Measurements from ENCODE around the gene PUS1. TPM values are rescaled to one million over a fixed set of nuclear protein-coding genes. Genes with fewer than 3 reads are reported as not detected.

PUS1 gene
- total RNA-seq, 1 experiment from 2014 or later, result 117 TPM

DNA sequence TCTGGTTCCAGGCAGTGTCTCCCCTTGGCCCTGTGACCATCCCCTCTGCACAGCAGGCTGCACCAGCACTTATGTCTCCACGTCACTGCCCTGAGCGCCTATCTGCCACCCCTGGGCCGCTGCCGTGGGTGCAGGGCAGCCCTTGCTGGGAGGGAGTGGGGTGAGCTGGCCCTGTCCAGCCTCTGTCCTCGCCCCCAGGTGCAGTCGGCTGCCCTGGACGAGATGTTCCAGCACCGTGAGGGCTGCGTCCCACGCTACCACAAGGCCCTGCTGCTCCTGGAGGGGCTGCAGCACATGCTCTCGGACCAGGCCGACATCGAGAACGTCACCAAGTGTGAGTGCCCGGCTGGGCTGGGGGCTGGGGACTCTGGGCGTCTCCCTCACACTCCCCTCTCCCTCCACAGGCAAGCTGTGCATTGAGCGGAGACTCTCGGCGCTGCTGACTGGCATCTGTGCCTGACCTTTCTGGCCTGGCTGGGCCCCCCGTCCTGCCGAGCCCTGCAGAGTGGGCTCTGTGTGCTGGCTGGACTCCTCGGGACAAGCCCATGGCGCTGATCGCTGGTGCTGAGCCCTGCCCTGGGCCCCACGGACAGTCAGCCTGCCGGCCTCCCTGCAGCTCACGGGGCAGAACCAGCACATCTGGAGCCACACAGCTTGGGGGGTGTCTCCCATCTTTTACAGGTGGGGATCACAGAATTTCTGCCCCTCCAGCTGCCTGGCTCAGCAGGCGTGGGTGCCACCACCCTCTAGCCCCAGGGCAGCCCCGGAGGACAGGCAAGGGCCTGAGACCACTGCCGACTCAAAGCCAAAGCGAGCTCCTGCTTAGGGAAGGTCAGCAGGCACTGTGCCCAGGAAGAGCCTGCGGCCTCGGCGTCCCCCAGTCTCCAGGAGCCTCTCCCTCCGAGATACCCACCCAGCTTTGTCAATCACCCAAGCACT is 7.9 kb upstream of the PUS1 start:
- no peaks in the 10 kb centered on the region for H4K20me1 ChIP-seq (ENCODE audit: control insufficient read depth, insufficient read depth, insufficient read length)
- H3K27ac ChIP-seq (ENCODE audit: insufficient read length, low read depth, low read length), result no peak overlapping the region
- DNase-seq, result no peak
- H3K4me2 ChIP-seq (ENCODE audit: insufficient read depth, insufficient read length, low read length), result no peak overlapping the region
- no peak overlapping the region for H2AFZ ChIP-seq (ENCODE audit: low read length)
- H3K23me2 ChIP-seq (ENCODE audit: insufficient read length, low read depth, low read length, poor library complexity, severe bottlenecking), result no peaks in the 10 kb centered on the region
- no peak overlapping the region for H3K18ac ChIP-seq (ENCODE audit: insufficient read length, low read depth, low read length)
- no peak overlapping the region for H3K56ac ChIP-seq (ENCODE audit: insufficient read length, low read depth, low read length)
- H4K91ac ChIP-seq (ENCODE audit: insufficient read length, low read depth, low read length), result no peak overlapping the region
- no peak overlapping the region for H2AK5ac ChIP-seq (ENCODE audit: insufficient read length, low read length)
- no peaks in the 10 kb centered on the region; a peak in 1 of 5 replicates for H3K9me3 Mint-ChIP-seq
- H3T11ph ChIP-seq (ENCODE audit: low read length), result no peak overlapping the region
- no peak overlapping the region for H3K27ac Mint-ChIP-seq
- no peak overlapping the region for H2BK5ac ChIP-seq (ENCODE audit: insufficient read length, low read length)
- H3K9me3 ChIP-seq (ENCODE audit: control insufficient read depth, low read depth, low read length), result no peaks in the 10 kb centered on the region
- peaks cover 6 to 35% (median 29%) of the 10 kb centered on the region in 3 experiments for H3K36me3 Mint-ChIP-seq (ENCODE audit: insufficient read depth in 1 of 3, low read depth in 3 of 3)
- no peak overlapping the region for H2BK12ac ChIP-seq (ENCODE audit: insufficient read length, low read depth, low read length)
- H3K79me1 ChIP-seq (ENCODE audit: insufficient read depth, low read depth, low read length, poor library complexity, severe bottlenecking), result no peaks in the 10 kb centered on the region
- no peaks in the 10 kb centered on the region for H3K4me1 Mint-ChIP-seq
- H3K4me3 Mint-ChIP-seq, result no peak overlapping the region
- H3K27me3 Mint-ChIP-seq (ENCODE audit: low read depth), result no peaks in the 10 kb centered on the region
- no peak overlapping the region for H3K4ac ChIP-seq (ENCODE audit: low read depth, low read length)
- H3K27me3 ChIP-seq (ENCODE audit: insufficient read depth, low read length), result no peaks in the 10 kb centered on the region
- H4K5ac ChIP-seq (ENCODE audit: insufficient read length, low read depth, low read length), result no peak overlapping the region
- H3K14ac ChIP-seq (ENCODE audit: insufficient read depth, low read length), result no peak overlapping the region
- no peak overlapping the region for H2BK20ac ChIP-seq (ENCODE audit: low read depth, low read length, poor library complexity, severe bottlenecking)
- H2BK120ac ChIP-seq (ENCODE audit: low read depth, low read length, poor library complexity, severe bottlenecking), result no peak overlapping the region
- no CpG with 5 or more reads among the region's 35 CpGs for WGBS (ENCODE audit: extremely low coverage, insufficient read length, low lambda C conversion rate)
- H4K8ac ChIP-seq (replicated peaks; ENCODE audit: insufficient read length, low read depth, low read length), result no peak overlapping the region
- no peaks in the 10 kb centered on the region for H3K4me1 ChIP-seq (ENCODE audit: insufficient read depth, low read length)
- TF ChIP-seq, protein P1, sequence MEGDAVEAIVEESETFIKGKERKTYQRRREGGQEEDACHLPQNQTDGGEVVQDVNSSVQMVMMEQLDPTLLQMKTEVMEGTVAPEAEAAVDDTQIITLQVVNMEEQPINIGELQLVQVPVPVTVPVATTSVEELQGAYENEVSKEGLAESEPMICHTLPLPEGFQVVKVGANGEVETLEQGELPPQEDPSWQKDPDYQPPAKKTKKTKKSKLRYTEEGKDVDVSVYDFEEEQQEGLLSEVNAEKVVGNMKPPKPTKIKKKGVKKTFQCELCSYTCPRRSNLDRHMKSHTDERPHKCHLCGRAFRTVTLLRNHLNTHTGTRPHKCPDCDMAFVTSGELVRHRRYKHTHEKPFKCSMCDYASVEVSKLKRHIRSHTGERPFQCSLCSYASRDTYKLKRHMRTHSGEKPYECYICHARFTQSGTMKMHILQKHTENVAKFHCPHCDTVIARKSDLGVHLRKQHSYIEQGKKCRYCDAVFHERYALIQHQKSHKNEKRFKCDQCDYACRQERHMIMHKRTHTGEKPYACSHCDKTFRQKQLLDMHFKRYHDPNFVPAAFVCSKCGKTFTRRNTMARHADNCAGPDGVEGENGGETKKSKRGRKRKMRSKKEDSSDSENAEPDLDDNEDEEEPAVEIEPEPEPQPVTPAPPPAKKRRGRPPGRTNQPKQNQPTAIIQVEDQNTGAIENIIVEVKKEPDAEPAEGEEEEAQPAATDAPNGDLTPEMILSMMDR (conservative IDR thresholded peaks at IDR 0.05), result no peak
- no peak overlapping the region for H2BK15ac ChIP-seq (ENCODE audit: low read depth, low read length)
- no peak overlapping the region for H3K23ac ChIP-seq (ENCODE audit: insufficient read length, low read depth, low read length)
- H3K9ac ChIP-seq (ENCODE audit: extremely low read depth, insufficient read length, low read length), result no peak overlapping the region
- H3K79me2 ChIP-seq (ENCODE audit: insufficient read depth, low read length), result no peaks in the 10 kb centered on the region

Data from H9 (cell line).